ENCODE data around the gene ACSS3.
"Not testable (repeated sequence)": the region's sequence is repeated elsewhere in the genome, so short reads cannot be mapped to it uniquely, and the experiment has no call there.

The ACSS3 gene

GRCh38 chr12:81167694-81168093, 89.8 kb downstream of the ACSS3 start:
- no peak for DNase-seq (ENCODE audit: low read depth, low spot score)

GRCh38 chr12:81168445-81168844, 90.6 kb downstream of the ACSS3 start:
- no peak for DNase-seq (ENCODE audit: low read depth, low spot score)

- no peak for DNase-seq (ENCODE audit: low read depth, low spot score)
These were observed 92.2 kb downstream of the ACSS3 start for GRCh38 chr12:81170072-81170471.

GRCh38 chr12:81172851-81173250, 95.0 kb downstream of the ACSS3 start:
- DNase-seq (ENCODE audit: low read depth, low spot score) = no peak

GRCh38 chr12:81174664-81175063, 96.8 kb downstream of the ACSS3 start:
- no peak for DNase-seq (ENCODE audit: low read depth, low spot score)

GRCh38 chr12:81176796-81177195, 98.9 kb downstream of the ACSS3 start:
- DNase-seq (ENCODE audit: low read depth, low spot score) = no peak

- DNase-seq (ENCODE audit: low read depth, low spot score) = no peak
These were observed 103.8 kb downstream of the ACSS3 start for GRCh38 chr12:81181691-81182090.

GRCh38 chr12:81187686-81188085, 109.8 kb downstream of the ACSS3 start:
- DNase-seq (ENCODE audit: low read depth, low spot score) = no peak

GRCh38 chr12:81196595-81196994, 118.7 kb downstream of the ACSS3 start:
- no peak for DNase-seq (ENCODE audit: low read depth, low spot score)

- DNase-seq (ENCODE audit: low read depth, low spot score) = not testable (repeated sequence)
These were observed 122.7 kb downstream of the ACSS3 start for GRCh38 chr12:81200561-81200960.

- DNase-seq (ENCODE audit: low read depth, low spot score) = no peak
These were observed 125.9 kb downstream of the ACSS3 start for GRCh38 chr12:81203671-81204204.

GRCh38 chr12:81205416-81205815, 127.5 kb downstream of the ACSS3 start:
- DNase-seq (ENCODE audit: low read depth, low spot score) = no peak

GRCh38 chr12:81206429-81206828, 128.6 kb downstream of the ACSS3 start:
- DNase-seq (ENCODE audit: low read depth, low spot score) = no peak

GRCh38 chr12:81207173-81207572, 129.3 kb downstream of the ACSS3 start:
- no peak for DNase-seq (ENCODE audit: low read depth, low spot score)

- DNase-seq (ENCODE audit: low read depth, low spot score) = no peak
These were observed 129.8 kb downstream of the ACSS3 start for GRCh38 chr12:81207664-81208063.

GRCh38 chr12:81208187-81208911, 130.5 kb downstream of the ACSS3 start:
- no peak for DNase-seq (ENCODE audit: low read depth, low spot score)

- no peak for DNase-seq (ENCODE audit: low read depth, low spot score)
These were observed 131.1 kb downstream of the ACSS3 start for GRCh38 chr12:81209012-81209411.

- not testable (repeated sequence) for DNase-seq (ENCODE audit: low read depth, low spot score)
These were observed 131.9 kb downstream of the ACSS3 start for GRCh38 chr12:81209772-81210225.

- no peak for DNase-seq (ENCODE audit: low read depth, low spot score)
These were observed 133.4 kb downstream of the ACSS3 start for GRCh38 chr12:81211306-81211705.

GRCh38 chr12:81212996-81213696, 135.3 kb downstream of the ACSS3 start:
- no peak for DNase-seq (ENCODE audit: low read depth, low spot score)

- DNase-seq (ENCODE audit: low read depth, low spot score) = no peak
These were observed 138.9 kb downstream of the ACSS3 start for GRCh38 chr12:81216739-81217138.

- no peak for DNase-seq (ENCODE audit: low read depth, low spot score)
These were observed 143.8 kb downstream of the ACSS3 start for GRCh38 chr12:81221681-81222080.
